ENCODE results near the gene MED27.

DNA sequence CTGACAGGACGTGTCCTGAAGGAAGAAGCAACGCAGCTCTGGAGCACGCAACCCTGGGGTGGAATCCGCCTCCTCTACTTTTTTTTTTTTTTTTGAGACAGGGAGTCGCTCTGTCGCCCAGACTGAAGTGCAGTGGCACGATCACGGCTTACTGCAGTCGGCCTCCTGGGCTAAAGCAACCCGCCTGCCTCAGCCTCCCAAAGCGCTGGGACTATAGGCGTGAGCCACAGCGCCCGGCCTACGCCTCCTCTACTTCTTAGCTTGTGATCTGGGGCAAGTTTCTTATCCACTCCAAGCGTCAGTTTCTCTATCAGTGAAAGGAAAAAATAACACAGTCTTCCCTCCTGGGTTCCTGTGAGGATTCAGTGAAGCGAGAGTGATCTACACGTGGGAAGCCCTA is 243.6 kb downstream of the MED27 start:
- TF ChIP-seq CTCF (IDR thresholded peaks at IDR 0.05) (no peak), POLR2AphosphoS5 (IDR thresholded peaks at IDR 0.05; ENCODE audit: low read depth, low read length) (no peak), REST (IDR thresholded peaks at IDR 0.05; ENCODE audit: insufficient read depth in 1 of 2, low read depth in 2 of 2, low read length in 1 of 2) (no peak)

All from Panc1 (cell line).